MCF 10A (cell line): Measurements from ENCODE around the gene CLEC4M. TPM values are rescaled to one million over a fixed set of nuclear protein-coding genes. Genes with fewer than 3 reads are reported as not detected.

Experiments
- BruUV-seq: library from RNA; stranded (reverse); fragments of 400-500 nt; replicated peaks from 2 replicates; lab custom pipeline; 2021; lab: Mats Ljungman, UMichigan
- CTCF ChIA-PET: fragments of 300-600 bp; sonication (Branson Sonifier 250); formaldehyde crosslinking; extraction: SDS; loops from one replicate; lab custom pipeline; 2021; ENCODE audit warnings: antibody characterized with exemption, inconsistent platforms; lab: Yijun Ruan, JAX
- POLR2A ChIA-PET: fragments of 300-600, 350-650 bp; sonication (Branson Sonifier 250); formaldehyde crosslinking; extraction: SDS; loops from one replicate; lab custom pipeline; 2020; ENCODE audit warnings: antibody characterized with exemption, inconsistent platforms; lab: Yijun Ruan, JAX
- DNase-seq: peaks from one replicate; pipeline ENCODE4 v3.0.0-alpha.2; 2018; ENCODE audit not compliant: unreplicated experiment
- H3K27ac Mint-ChIP-seq: one replicate; pipeline ENCODE4 v1.8.0; 2022; ENCODE audit warnings: mild to moderate bottlenecking, low read depth, mixed read lengths; ENCODE audit not compliant: unreplicated experiment
- H3K27me3 Mint-ChIP-seq: one replicate; pipeline ENCODE4 v1.8.0; 2022; ENCODE audit warnings: mixed read lengths; ENCODE audit not compliant: insufficient read depth, unreplicated experiment
- H3K36me3 Mint-ChIP-seq: one replicate; pipeline ENCODE4 v1.8.0; 2022; ENCODE audit warnings: mild to moderate bottlenecking, moderate library complexity, mixed read lengths; ENCODE audit not compliant: insufficient read depth, unreplicated experiment
- H3K4me1 Mint-ChIP-seq: one replicate; pipeline ENCODE4 v1.8.0; 2022; ENCODE audit warnings: mixed read lengths; ENCODE audit not compliant: insufficient read depth, unreplicated experiment
- H3K4me3 Mint-ChIP-seq: one replicate; pipeline ENCODE4 v1.8.0; 2022; ENCODE audit warnings: mild to moderate bottlenecking, moderate library complexity, mixed read lengths; ENCODE audit not compliant: unreplicated experiment
- H3K9me3 Mint-ChIP-seq: one replicate; pipeline ENCODE4 v1.8.0; 2022; ENCODE audit warnings: mixed read lengths; ENCODE audit not compliant: unreplicated experiment
- intact Hi-C: fragments of 100-400 bp; cut with micrococcal nuclease; formaldehyde crosslinking; loops from 2 replicates; pipeline ENCODE4 v1.14.1; 2022
- total RNA-seq: library from RNA; stranded (reverse); gene quantifications from 2 replicates; pipeline ENCODE4 v1.2.3, GENCODE V29; 2022
- TF ChIP-seq, protein P1 (sequence below): fragments of 200-600 bp; IDR thresholded peaks from one replicate; pipeline ENCODE4 v1.8.0; 2022; ENCODE audit warnings: antibody characterized with exemption, mild to moderate bottlenecking; ENCODE audit not compliant: unreplicated experiment

The CLEC4M gene
- total RNA-seq, 1 experiment from 2014 or later: not detected

DNA sequence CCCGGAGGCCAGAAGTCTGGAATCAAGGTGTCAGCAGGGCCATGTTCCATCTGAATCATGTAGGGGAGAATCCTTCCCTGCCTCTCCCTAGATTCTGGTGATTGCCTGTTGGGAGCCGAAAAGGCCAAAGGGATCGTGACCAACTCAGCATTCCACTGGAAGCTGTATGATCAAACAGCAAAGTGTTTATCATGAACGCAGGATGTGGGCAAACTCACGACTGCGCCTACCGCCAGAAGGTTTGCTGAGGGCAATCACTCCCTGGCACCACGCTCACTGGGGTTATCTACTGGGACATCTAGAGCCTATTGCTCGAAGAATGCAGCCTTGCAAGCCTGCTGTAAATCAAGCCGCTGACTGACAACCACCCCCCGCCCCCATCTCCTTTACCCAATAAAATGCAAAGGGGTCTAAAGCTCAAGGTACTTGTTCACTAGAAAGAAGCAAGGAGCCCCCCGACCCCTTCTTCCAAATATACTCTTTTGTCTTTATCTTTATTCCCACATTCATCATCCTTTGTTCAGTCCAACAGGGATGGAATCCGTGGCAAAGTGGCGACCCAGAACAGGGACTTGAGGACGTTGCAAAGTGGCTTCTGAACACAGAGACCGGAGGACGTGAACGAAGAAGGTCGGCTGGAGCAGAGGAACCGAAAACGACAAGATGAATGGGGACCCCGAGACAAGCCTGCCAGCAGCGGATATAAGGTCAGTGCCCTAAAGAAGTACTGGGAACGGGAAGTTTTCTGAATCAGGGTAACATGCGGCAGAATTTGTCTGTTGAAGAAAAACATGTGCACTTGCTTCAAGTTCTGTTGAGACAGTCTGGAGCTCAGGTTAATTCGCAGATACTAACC lies 16.8 kb downstream of the CLEC4M start:
- no peak for DNase-seq
- H3K27ac Mint-ChIP-seq: no peak overlapping the region
- H3K4me1 Mint-ChIP-seq: peaks cover 16% of the 10 kb centered on the region
- no peak overlapping the region for H3K4me3 Mint-ChIP-seq
- H3K36me3 Mint-ChIP-seq: no peaks in the 10 kb centered on the region
- TF ChIP-seq, protein P1, sequence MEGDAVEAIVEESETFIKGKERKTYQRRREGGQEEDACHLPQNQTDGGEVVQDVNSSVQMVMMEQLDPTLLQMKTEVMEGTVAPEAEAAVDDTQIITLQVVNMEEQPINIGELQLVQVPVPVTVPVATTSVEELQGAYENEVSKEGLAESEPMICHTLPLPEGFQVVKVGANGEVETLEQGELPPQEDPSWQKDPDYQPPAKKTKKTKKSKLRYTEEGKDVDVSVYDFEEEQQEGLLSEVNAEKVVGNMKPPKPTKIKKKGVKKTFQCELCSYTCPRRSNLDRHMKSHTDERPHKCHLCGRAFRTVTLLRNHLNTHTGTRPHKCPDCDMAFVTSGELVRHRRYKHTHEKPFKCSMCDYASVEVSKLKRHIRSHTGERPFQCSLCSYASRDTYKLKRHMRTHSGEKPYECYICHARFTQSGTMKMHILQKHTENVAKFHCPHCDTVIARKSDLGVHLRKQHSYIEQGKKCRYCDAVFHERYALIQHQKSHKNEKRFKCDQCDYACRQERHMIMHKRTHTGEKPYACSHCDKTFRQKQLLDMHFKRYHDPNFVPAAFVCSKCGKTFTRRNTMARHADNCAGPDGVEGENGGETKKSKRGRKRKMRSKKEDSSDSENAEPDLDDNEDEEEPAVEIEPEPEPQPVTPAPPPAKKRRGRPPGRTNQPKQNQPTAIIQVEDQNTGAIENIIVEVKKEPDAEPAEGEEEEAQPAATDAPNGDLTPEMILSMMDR: no peak
- CTCF ChIA-PET: interaction anchor here (0.5 to 1.4 kb wide), 3 partner anchors 99 to 1251 kb away, joined by 3 read pairs; partner anchors contain the start of gene TRAPPC5
- POLR2A ChIA-PET: interaction anchor here (1.6 kb wide), 1 partner anchor 19 kb away, joined by 3 read pairs; no protein-coding TSS in a partner anchor
- intact Hi-C loops: no loop called here
- BruUV-seq: no TSS peak
- no peaks in the 10 kb centered on the region for H3K9me3 Mint-ChIP-seq
- peaks cover 17% of the 10 kb centered on the region for H3K27me3 Mint-ChIP-seq

DNA sequence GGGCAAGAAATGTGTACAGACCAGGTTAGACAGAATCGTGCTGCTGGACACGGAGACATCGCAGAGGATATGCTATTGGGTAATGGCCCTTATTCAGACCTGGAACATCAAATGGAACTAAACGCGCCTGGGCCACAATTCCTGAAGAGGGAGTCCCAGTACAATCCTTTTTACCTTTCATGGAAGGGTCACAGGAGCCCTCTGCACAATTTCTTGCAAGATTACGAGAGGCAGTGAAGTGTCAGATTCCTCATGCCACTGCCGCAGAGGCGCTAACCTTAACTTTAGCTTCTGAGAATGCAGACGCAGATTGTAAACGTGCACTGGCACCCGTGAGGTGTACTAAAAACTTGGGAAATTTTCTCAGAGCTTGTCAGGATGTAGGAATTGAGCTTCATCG lies 18.1 kb downstream of the CLEC4M start:
- no TSS peak for BruUV-seq
- ChIA-PET CTCF (no interaction called here), POLR2A (interaction anchor here (0.7 kb wide), 1 partner anchor 74 kb away, joined by 3 read pairs; no protein-coding TSS in a partner anchor)
- TF ChIP-seq, protein P1: no peak
- Mint-ChIP-seq H3K27ac (no peak overlapping the region), H3K9me3 (no peaks in the 10 kb centered on the region), H3K4me3 (no peak overlapping the region), H3K27me3 (peaks cover 17% of the 10 kb centered on the region), H3K36me3 (peaks cover 7% of the 10 kb centered on the region), H3K4me1 (peaks cover 18% of the 10 kb centered on the region)
- peak; percentile 6 for DNase-seq
- intact Hi-C loops: no loop called here

DNA sequence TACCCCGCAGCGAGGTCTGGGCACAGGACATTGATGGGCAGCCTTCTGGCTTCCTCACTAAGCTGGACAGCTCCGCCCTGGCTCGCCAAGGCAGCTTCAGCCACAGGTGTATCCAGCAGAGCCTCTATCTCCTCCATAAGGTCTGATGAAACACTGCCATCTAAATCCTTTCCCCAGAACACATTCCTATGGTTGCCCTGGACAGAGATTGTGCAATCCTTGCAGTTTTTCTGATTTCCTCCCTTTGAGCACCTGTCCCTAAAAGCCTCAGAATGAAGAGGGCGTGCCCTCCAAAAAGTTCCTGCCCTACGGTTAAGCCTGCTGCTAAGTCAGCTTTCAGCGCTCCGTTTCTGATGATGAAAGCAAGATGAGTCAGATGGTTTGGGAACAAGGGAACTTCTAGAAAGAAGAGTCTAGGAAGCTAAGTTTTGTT lies 21.0 kb downstream of the CLEC4M start:
- Mint-ChIP-seq H3K4me3 (no peak overlapping the region), H3K4me1 (peaks cover 18% of the 10 kb centered on the region), H3K36me3 (peaks cover 7% of the 10 kb centered on the region), H3K27ac (peak overlapping the region; percentile 17), H3K9me3 (no peaks in the 10 kb centered on the region), H3K27me3 (no peaks in the 10 kb centered on the region)
- ChIA-PET POLR2A (interaction anchor here (0.6 to 1.7 kb wide), 17 partner anchors 10 to 216 kb away, joined by 3 to 15 read pairs (median 4); partner anchors contain the start of genes MAP2K7, PET100, TRAPPC5 and XAB2), CTCF (interaction anchor here (0.6 to 2.9 kb wide), 8 partner anchors 16 to 467 kb away, joined by 3 to 18 read pairs (median 4); partner anchors contain the start of gene TRAPPC5)
- BruUV-seq: no TSS peak
- TF ChIP-seq, protein P1: no peak
- intact Hi-C loops: no loop called here
- DNase-seq: peak; percentile 98

DNA sequence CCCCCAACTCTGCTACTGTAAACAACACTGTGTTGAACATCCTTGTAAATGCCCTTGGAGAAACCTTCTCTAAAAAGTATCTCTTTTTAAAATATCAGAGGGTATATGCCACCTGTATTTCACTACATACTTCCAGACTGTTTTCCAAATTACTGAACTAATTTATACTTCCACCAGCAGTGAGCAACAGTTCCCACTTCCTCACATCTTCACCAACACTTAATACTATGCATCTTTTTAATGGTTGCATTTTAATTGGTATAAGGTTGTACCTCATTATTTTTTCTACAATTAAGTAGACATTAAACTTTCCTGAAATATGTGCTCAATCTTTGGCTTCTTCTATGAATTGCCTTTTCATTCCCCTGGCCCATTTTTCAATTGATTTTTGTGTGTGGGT lies 21.8 kb downstream of the CLEC4M start:
- Mint-ChIP-seq H3K27me3 (no peaks in the 10 kb centered on the region), H3K9me3 (no peaks in the 10 kb centered on the region), H3K4me3 (no peak overlapping the region), H3K4me1 (peaks cover 18% of the 10 kb centered on the region), H3K36me3 (peaks cover 7% of the 10 kb centered on the region), H3K27ac (no peak overlapping the region)
- BruUV-seq: no TSS peak
- intact Hi-C loops: no loop called here
- POLR2A ChIA-PET: interaction anchor here (1.0 to 1.7 kb wide), 8 partner anchors 11 to 217 kb away, joined by 3 to 15 read pairs (median 4); partner anchors contain the start of genes MAP2K7 and TRAPPC5
- TF ChIP-seq, protein P1: no peak
- no peak for DNase-seq
- CTCF ChIA-PET: interaction anchor here (0.6 to 1.8 kb wide), 4 partner anchors 68 to 466 kb away, joined by 3 to 6 read pairs (median 4); partner anchors contain the start of gene TRAPPC5
